ENCODE data around the gene STXBP5. TPM values are rescaled to one million over a fixed set of nuclear protein-coding genes. Genes with fewer than 3 reads are reported as not detected.

STXBP5 gene
- total and polyA plus RNA-seq, 2 of the 4 experiments (the other 2 are of a cell fraction), result 13.2 to 46.4 TPM

DNA sequence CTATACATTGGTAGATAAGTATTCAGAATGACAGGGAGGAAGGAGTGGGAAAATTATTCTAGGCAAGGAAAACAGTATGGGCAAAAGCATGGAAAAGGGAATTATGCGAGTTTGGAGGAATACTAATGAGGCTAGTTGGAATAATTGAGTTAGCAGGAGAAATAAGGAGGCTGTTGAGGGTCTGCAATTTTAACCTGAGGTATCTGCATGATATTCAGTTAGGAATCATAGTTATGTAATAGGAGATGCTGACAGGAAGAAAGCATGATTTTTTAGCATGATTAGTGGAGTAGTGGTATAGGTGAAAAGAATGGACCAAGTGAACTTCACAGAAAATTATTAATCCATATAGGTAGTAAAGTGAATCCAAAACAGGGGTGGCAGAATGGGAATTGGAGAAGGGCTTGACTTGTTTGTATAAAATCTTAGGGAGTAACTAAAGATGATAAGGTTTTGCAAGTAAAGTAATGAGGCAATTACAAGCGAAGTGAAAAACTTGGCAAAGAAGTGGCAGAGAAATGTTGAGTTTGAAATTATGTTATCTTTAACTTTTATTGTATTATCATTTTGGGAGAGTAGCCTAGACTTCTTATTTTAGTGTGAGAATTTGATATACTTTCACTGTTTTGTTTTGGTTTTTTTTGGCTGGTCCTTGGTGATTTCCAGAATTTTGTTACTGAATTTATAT lies 5.7 kb downstream of the STXBP5 start:
- no TSS peak for BruUV-seq (replicated peaks)
- Histone ChIP-seq H4K8ac (ENCODE audit: low read depth in 2 of 2, low read length in 2 of 2) (no peak overlapping the region), H3K9ac (ENCODE audit: low read depth, low read length) (no peak overlapping the region), H3K9me3 (ENCODE audit: control insufficient read depth, insufficient read depth, low read length) (no peaks in the 10 kb centered on the region), H3K79me1 (ENCODE audit: low read depth in 1 of 2, low read length in 2 of 2) (peaks cover 12 to 40% of the 10 kb centered on the region in 2 experiments; a peak in 3 of 4 replicates), H3K23ac (ENCODE audit: low read depth, low read length) (no peak overlapping the region), H3K4me2 (ENCODE audit: low read depth, low read length) (no peak overlapping the region), H4K20me1 (ENCODE audit: insufficient read depth, low read length) (peaks cover 7% of the 10 kb centered on the region; the same call in 1 of the 2 replicates), H3K27ac (ENCODE audit: insufficient read depth, low read length) (no peak overlapping the region), H3K4me3 (ENCODE audit: insufficient read depth, low read depth, low read length) (no peak overlapping the region), H4K91ac (ENCODE audit: insufficient read depth, low read depth, low read length) (no peak overlapping the region), H3K4me1 (ENCODE audit: control insufficient read depth, insufficient read depth, low read length) (peaks cover 2% of the 10 kb centered on the region; the same call in 1 of the 2 replicates), H3K18ac (ENCODE audit: low read depth, low read length) (no peak overlapping the region), H2AFZ (replicated peaks; ENCODE audit: low read length, poor library complexity) (no peak overlapping the region), H3K56ac (ENCODE audit: extremely low read depth, insufficient read depth, low read length) (no peak overlapping the region), H2BK5ac (ENCODE audit: low read depth, low read length, poor library complexity, severe bottlenecking) (no peak overlapping the region), H3K36me3 (ENCODE audit: control insufficient read depth, insufficient read depth, low read length) (peaks cover 4% of the 10 kb centered on the region; the same call in 1 of the 2 replicates), H2AK5ac (ENCODE audit: low read depth, low read length) (no peak overlapping the region), H2BK20ac (ENCODE audit: low read depth, low read length) (no peak overlapping the region), H3K9me1 (ENCODE audit: insufficient read depth, low read length) (peaks cover 2% of the 10 kb centered on the region; the same call in 1 of the 2 replicates), H4K5ac (ENCODE audit: low read depth, low read length) (no peak overlapping the region), H2BK15ac (ENCODE audit: low read depth, low read length) (no peak overlapping the region), H3K4ac (ENCODE audit: low read depth, low read length) (no peak overlapping the region), H3K14ac (replicated peaks; ENCODE audit: low read depth, low read length) (no peak overlapping the region), H2BK120ac (ENCODE audit: low read depth, low read length) (no peak overlapping the region), H3K27me3 (ENCODE audit: control insufficient read depth, insufficient read depth, low read length) (no peaks in the 10 kb centered on the region), H2AK9ac (replicated peaks; ENCODE audit: low read depth, low read length, poor library complexity) (no peak overlapping the region)
- ATAC-seq (ENCODE audit: low read depth) (no peak), DNase-seq (no peak)
- POLR2A ChIA-PET (ENCODE audit: unreplicated experiment), result interaction anchor here (0.6 kb wide), 2 partner anchors 151 to 321 kb away, joined by 3 read pairs; no protein-coding TSS in a partner anchor
- WGBS, 2 experiments (ENCODE audit: extremely low coverage in 2 of 2, insufficient read length in 1 of 2), result 95 to 100% methylated on average over 1 of the region's 2 CpGs
- intact Hi-C loops (cut with micrococcal nuclease), result loop anchor here (10.0 kb wide), 1 partner anchor 215 kb away; no protein-coding TSS in a partner anchor
- dilution Hi-C loops (cut with HindIII; ENCODE audit: low sequenced_read_pairs, unreplicated experiment), result no loop called here
- TF ChIP-seq CEBPB (IDR thresholded peaks at IDR 0.05; ENCODE audit: low read depth, low read length) (no peak), NFE2L2 (IDR thresholded peaks at IDR 0.05; ENCODE audit: low read depth, low read length) (no peak), POLR2A (IDR thresholded peaks at IDR 0.05; ENCODE audit: low read depth, low read length) (no peak)
- CTCF ChIA-PET, result no interaction called here
- in situ Hi-C loops (cut with MboI; ENCODE audit: low sequenced_read_pairs), result loop anchor here (25.0 kb wide), 1 partner anchor 298 kb away; no protein-coding TSS in a partner anchor

Measured in IMR-90 (cell line).